PC-3 (cell line): Measurements from ENCODE around the gene SCARB1.

Experiments
- EZH2phosphoT487 ChIP-seq: fragments of 300-600 bp; sonication (generic); IDR thresholded peaks from 2 replicates; pipeline ENCODE4 v1.6.1; 2018; ENCODE audit warnings: mild to moderate bottlenecking, antibody characterized with exemption, low read length, borderline replicate concordance
- TF ChIP-seq, protein P1 (sequence below): fragments of 300-600 bp; sonication (generic); conservative IDR thresholded peaks from 2 replicates; pipeline ENCODE4 v1.5.1; 2017; ENCODE audit warnings: antibody characterized with exemption, low read depth, mild to moderate bottlenecking, low read length

DNA sequence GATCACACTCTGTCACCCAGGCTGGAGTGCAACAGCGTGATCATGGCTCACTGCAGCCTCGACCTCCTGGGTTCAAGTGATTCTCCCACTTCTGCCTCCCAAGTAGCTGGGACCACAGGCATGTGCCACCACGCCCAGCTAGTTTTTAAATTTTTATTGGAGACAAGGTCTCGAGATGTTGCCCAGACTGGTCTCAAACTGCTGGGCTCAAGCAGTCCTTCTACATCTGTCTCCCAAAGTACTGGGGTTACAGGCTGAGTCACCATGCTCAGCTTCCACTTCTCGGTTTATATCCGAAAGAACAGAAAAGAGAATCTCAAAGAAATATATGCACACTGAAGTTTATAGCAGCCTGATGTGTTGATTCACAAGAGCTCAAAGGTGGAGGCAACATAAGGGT, 107.5 kb downstream of the SCARB1 start:
- TF ChIP-seq, protein P1, sequence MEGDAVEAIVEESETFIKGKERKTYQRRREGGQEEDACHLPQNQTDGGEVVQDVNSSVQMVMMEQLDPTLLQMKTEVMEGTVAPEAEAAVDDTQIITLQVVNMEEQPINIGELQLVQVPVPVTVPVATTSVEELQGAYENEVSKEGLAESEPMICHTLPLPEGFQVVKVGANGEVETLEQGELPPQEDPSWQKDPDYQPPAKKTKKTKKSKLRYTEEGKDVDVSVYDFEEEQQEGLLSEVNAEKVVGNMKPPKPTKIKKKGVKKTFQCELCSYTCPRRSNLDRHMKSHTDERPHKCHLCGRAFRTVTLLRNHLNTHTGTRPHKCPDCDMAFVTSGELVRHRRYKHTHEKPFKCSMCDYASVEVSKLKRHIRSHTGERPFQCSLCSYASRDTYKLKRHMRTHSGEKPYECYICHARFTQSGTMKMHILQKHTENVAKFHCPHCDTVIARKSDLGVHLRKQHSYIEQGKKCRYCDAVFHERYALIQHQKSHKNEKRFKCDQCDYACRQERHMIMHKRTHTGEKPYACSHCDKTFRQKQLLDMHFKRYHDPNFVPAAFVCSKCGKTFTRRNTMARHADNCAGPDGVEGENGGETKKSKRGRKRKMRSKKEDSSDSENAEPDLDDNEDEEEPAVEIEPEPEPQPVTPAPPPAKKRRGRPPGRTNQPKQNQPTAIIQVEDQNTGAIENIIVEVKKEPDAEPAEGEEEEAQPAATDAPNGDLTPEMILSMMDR, result no peak
- no peak for TF ChIP-seq EZH2phosphoT487
